Fibroblast of lung (primary cell): ENCODE measurements around the gene SPRED1. TPM values are rescaled to one million over a fixed set of nuclear protein-coding genes. Genes with fewer than 3 reads are reported as not detected.

Experiments
- DNase-seq, 2 donors: peaks; one replicate each; pipeline versions ENCODE4 v3.0.0 to v3.0.0-alpha.2; 2010; ENCODE audit warnings: low read depth in 2 of 2
- H2AFZ ChIP-seq: 2 replicates; pipeline ENCODE4 v1.5.1; 2012; ENCODE audit warnings: low read length, control low read depth, inconsistent platforms
- H3K27ac ChIP-seq: 2 replicates; pipeline ENCODE4 v1.5.1; 2011; ENCODE audit warnings: low read length, control low read depth; ENCODE audit not compliant: insufficient read depth
- H3K27me3 ChIP-seq: 2 replicates; pipeline ENCODE4 v1.5.1; 2011; ENCODE audit warnings: mild to moderate bottlenecking, low read length; ENCODE audit not compliant: control insufficient read depth, insufficient read depth
- H3K36me3 ChIP-seq: 2 replicates; pipeline ENCODE4 v1.5.1; 2011; ENCODE audit warnings: low read length; ENCODE audit not compliant: control insufficient read depth, insufficient read depth
- H3K4me1 ChIP-seq: 2 replicates; pipeline ENCODE4 v1.5.1; 2011; ENCODE audit warnings: low read length; ENCODE audit not compliant: control insufficient read depth, insufficient read depth; ENCODE audit errors: extremely low read depth
- H3K4me2 ChIP-seq: 2 replicates; pipeline ENCODE4 v1.5.1; 2011; ENCODE audit warnings: low read length, control low read depth; ENCODE audit not compliant: insufficient read depth; ENCODE audit errors: extremely low read depth
- H3K4me3 ChIP-seq, 4 experiments: fragments of 200-600 bp in 1 of 4; sonication (generic) in 1 of 4; replicated peaks in 1 of 4; 2 replicates each; pipeline ENCODE4 v1.5.1; 2011 to 2016; ENCODE audit warnings: low read length in 4 of 4, low read depth in 3 of 4, mild to moderate bottlenecking in 3 of 4, control low read depth in 2 of 4, inconsistent platforms in 1 of 4, mixed read lengths in 1 of 4; ENCODE audit not compliant: insufficient read depth in 1 of 4; ENCODE audit errors: control extremely low read depth in 1 of 4
- H3K79me2 ChIP-seq: 2 replicates; pipeline ENCODE4 v1.5.1; 2012; ENCODE audit warnings: mild to moderate bottlenecking, low read length, inconsistent platforms; ENCODE audit not compliant: control insufficient read depth, insufficient read depth
- H3K9ac ChIP-seq: 2 replicates; pipeline ENCODE4 v1.5.1; 2011; ENCODE audit warnings: mild to moderate bottlenecking, low read length, control low read depth; ENCODE audit not compliant: insufficient read depth
- H3K9me3 ChIP-seq: 2 replicates; pipeline ENCODE4 v1.5.1; 2012; ENCODE audit warnings: low read depth, low read length; ENCODE audit not compliant: control insufficient read depth, insufficient read depth
- H4K20me1 ChIP-seq: 2 replicates; pipeline ENCODE4 v1.5.1; 2011; ENCODE audit warnings: low read length; ENCODE audit not compliant: control insufficient read depth, insufficient read depth; ENCODE audit errors: extremely low read depth
- EZH2 ChIP-seq: IDR thresholded peaks from 2 replicates; pipeline ENCODE4 v1.5.1; 2012; ENCODE audit warnings: low read length, control low read depth, mild to moderate bottlenecking; ENCODE audit errors: missing control alignments
- polyA plus RNA-seq, 2 donors: library from polyadenylated mRNA; depleted of rRNA in 1 of 2; stranded (reverse) in 1 of 2; unstranded in 1 of 2; fragments of >200 nt; gene quantifications; 2 replicates each; pipeline ENCODE4 v1.2.1, GENCODE V29; 2011 to 2012; ENCODE audit warnings: missing spikeins in 1 of 2
- total RNA-seq: library from RNA; depleted of rRNA; stranded (reverse); fragments of >200 nt; gene quantifications from 2 replicates; pipeline ENCODE4 v1.2.1, GENCODE V29; 2014
- TF ChIP-seq, protein P1 (sequence below), 2 donors: IDR thresholded peaks in 1 of 2; conservative IDR thresholded peaks in 1 of 2; 1 replicate in 1 of 2; 2 replicates in 1 of 2; pipeline ENCODE4 v1.5.1; 2011 to 2012; ENCODE audit warnings: low read length in 2 of 2, control low read depth in 1 of 2, inconsistent platforms in 1 of 2, low read depth in 1 of 2, mild to moderate bottlenecking in 1 of 2

Gene SPRED1
- total and polyA plus RNA-seq, 2 donors (not counting 1 experiment from before 2014, with no cell fraction given), result 17.2 to 39.0 TPM

- Histone ChIP-seq H3K27me3 (no peaks in the 10 kb centered on the region), H3K9me3 (no peaks in the 10 kb centered on the region), H4K20me1 (no peaks in the 10 kb centered on the region), H3K9ac (no peak overlapping the region), H3K4me2 (no peak overlapping the region), H3K79me2 (no peaks in the 10 kb centered on the region), H3K27ac (no peak overlapping the region), H3K4me1 (no peaks in the 10 kb centered on the region), H3K4me3 (no peak overlapping the region), H2AFZ (no peak overlapping the region), H3K36me3 (no peaks in the 10 kb centered on the region)
- no peak for DNase-seq
- no peak for TF ChIP-seq EZH2
- TF ChIP-seq, protein P1, sequence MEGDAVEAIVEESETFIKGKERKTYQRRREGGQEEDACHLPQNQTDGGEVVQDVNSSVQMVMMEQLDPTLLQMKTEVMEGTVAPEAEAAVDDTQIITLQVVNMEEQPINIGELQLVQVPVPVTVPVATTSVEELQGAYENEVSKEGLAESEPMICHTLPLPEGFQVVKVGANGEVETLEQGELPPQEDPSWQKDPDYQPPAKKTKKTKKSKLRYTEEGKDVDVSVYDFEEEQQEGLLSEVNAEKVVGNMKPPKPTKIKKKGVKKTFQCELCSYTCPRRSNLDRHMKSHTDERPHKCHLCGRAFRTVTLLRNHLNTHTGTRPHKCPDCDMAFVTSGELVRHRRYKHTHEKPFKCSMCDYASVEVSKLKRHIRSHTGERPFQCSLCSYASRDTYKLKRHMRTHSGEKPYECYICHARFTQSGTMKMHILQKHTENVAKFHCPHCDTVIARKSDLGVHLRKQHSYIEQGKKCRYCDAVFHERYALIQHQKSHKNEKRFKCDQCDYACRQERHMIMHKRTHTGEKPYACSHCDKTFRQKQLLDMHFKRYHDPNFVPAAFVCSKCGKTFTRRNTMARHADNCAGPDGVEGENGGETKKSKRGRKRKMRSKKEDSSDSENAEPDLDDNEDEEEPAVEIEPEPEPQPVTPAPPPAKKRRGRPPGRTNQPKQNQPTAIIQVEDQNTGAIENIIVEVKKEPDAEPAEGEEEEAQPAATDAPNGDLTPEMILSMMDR (conservative IDR thresholded peaks at IDR 0.05 in 1 of 2, IDR thresholded peaks at IDR 0.05 in 1 of 2; ENCODE audit: low read depth in 1 of 2, low read length in 2 of 2), result no peak
These were observed 40.8 kb upstream of the SPRED1 start for GRCh38 chr15:38211811-38212210.

- Histone ChIP-seq H3K79me2 (no peaks in the 10 kb centered on the region), H3K4me3 (no peak overlapping the region), H4K20me1 (no peaks in the 10 kb centered on the region), H3K9me3 (no peaks in the 10 kb centered on the region), H3K27me3 (no peaks in the 10 kb centered on the region), H3K9ac (no peak overlapping the region), H2AFZ (no peak overlapping the region), H3K4me1 (no peaks in the 10 kb centered on the region), H3K27ac (no peak overlapping the region), H3K4me2 (no peak overlapping the region), H3K36me3 (no peaks in the 10 kb centered on the region)
- TF ChIP-seq, protein P1 (conservative IDR thresholded peaks at IDR 0.05 in 1 of 2, IDR thresholded peaks at IDR 0.05 in 1 of 2; ENCODE audit: low read depth in 1 of 2, low read length in 2 of 2), result no peak
- TF ChIP-seq EZH2, result no peak
- no peak for DNase-seq
These were observed 39.8 kb upstream of the SPRED1 start for GRCh38 chr15:38212729-38213351.

DNA sequence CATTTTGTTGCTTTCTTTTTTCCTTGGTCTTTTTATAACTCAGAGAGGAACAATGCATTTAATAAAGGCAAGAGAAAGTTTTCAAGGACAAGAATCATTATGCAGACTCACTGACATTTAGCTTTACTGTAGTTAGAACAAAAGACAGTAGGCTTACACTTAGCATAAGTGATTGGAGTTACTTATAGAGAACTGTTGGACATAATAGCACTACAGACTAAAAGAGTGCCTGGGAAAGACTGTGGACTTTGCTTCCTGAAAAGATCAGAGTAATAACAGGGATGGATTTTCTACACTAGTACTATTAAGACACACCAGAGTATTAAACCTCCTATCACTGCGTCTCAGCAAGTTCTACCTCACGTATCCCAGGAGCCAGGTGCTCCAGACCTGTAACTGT is 39.3 kb upstream of the SPRED1 start:
- Histone ChIP-seq H3K27ac (no peak overlapping the region), H4K20me1 (no peaks in the 10 kb centered on the region), H3K9me3 (no peaks in the 10 kb centered on the region), H3K4me3 (no peak overlapping the region), H3K4me1 (no peaks in the 10 kb centered on the region), H3K79me2 (no peaks in the 10 kb centered on the region), H3K4me2 (no peak overlapping the region), H3K27me3 (no peaks in the 10 kb centered on the region), H3K36me3 (no peaks in the 10 kb centered on the region), H2AFZ (no peak overlapping the region), H3K9ac (no peak overlapping the region)
- TF ChIP-seq EZH2, result no peak
- TF ChIP-seq, protein P1 (conservative IDR thresholded peaks at IDR 0.05 in 1 of 2, IDR thresholded peaks at IDR 0.05 in 1 of 2; ENCODE audit: low read depth in 1 of 2, low read length in 2 of 2), result no peak
- DNase-seq, result no peak
